ENCODE measurements around the gene MAP2K1. TPM values are rescaled to one million over a fixed set of nuclear protein-coding genes. Genes with fewer than 3 reads are reported as not detected.

Gene MAP2K1
- polyA plus RNA-seq, 1 of the 3 experiments (the other 2 are of a cell fraction): 21.8 TPM

DNA sequence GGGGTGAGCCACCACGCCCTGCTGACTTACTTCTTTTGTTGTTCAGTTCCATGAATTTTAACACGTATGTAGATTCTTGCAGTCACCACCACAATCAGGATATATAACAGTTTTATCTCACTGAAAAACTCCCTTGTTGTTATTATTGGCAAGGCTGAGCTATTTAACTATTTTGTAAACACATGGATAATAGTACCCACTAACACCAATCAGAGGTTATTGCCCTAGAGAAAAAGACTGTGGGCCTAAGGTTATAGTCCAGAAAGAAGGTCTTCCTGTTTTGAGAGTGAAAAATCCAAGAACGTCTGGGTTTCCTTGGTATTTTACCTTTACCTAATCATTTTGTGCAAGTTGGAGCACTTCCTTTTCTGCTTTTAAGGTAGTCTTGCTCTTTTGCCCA lies 127.9 kb downstream of the MAP2K1 start:
- WGBS (ENCODE audit: low lambda C conversion rate): 96% methylated on average over 3 of the region's 3 CpGs
- H3F3A ChIP-seq (replicated peaks; ENCODE audit: insufficient read depth): no peaks in the 10 kb centered on the region
- ChIA-PET CTCF (interaction anchor here (1.7 kb wide), 1 partner anchor 9 kb away, joined by 5 read pairs; the partner anchor contains the start of gene ZWILCH), POLR2A (no interaction called here)
- no peak overlapping the region for H3K4me2 ChIP-seq
- H3K79me2 ChIP-seq (ENCODE audit: insufficient read depth): 0 out of 2 replicates have a peak, but pooled peaks cover 8% of the 10 kb centered on the region
- H3K9me3 ChIP-seq: no peaks in the 10 kb centered on the region
- TF ChIP-seq NFIC (IDR thresholded peaks at IDR 0.05; ENCODE audit: borderline replicate concordance): no peak
- TF ChIP-seq, protein P1, sequence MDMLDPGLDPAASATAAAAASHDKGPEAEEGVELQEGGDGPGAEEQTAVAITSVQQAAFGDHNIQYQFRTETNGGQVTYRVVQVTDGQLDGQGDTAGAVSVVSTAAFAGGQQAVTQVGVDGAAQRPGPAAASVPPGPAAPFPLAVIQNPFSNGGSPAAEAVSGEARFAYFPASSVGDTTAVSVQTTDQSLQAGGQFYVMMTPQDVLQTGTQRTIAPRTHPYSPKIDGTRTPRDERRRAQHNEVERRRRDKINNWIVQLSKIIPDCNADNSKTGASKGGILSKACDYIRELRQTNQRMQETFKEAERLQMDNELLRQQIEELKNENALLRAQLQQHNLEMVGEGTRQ (IDR thresholded peaks at IDR 0.05; ENCODE audit: borderline replicate concordance, low read depth, low read length): no peak
- TF ChIP-seq, protein P2, sequence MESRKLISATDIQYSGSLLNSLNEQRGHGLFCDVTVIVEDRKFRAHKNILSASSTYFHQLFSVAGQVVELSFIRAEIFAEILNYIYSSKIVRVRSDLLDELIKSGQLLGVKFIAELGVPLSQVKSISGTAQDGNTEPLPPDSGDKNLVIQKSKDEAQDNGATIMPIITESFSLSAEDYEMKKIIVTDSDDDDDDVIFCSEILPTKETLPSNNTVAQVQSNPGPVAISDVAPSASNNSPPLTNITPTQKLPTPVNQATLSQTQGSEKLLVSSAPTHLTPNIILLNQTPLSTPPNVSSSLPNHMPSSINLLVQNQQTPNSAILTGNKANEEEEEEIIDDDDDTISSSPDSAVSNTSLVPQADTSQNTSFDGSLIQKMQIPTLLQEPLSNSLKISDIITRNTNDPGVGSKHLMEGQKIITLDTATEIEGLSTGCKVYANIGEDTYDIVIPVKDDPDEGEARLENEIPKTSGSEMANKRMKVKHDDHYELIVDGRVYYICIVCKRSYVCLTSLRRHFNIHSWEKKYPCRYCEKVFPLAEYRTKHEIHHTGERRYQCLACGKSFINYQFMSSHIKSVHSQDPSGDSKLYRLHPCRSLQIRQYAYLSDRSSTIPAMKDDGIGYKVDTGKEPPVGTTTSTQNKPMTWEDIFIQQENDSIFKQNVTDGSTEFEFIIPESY (IDR thresholded peaks at IDR 0.05; ENCODE audit: borderline replicate concordance, low read depth): no peak
- TF ChIP-seq, protein P3, sequence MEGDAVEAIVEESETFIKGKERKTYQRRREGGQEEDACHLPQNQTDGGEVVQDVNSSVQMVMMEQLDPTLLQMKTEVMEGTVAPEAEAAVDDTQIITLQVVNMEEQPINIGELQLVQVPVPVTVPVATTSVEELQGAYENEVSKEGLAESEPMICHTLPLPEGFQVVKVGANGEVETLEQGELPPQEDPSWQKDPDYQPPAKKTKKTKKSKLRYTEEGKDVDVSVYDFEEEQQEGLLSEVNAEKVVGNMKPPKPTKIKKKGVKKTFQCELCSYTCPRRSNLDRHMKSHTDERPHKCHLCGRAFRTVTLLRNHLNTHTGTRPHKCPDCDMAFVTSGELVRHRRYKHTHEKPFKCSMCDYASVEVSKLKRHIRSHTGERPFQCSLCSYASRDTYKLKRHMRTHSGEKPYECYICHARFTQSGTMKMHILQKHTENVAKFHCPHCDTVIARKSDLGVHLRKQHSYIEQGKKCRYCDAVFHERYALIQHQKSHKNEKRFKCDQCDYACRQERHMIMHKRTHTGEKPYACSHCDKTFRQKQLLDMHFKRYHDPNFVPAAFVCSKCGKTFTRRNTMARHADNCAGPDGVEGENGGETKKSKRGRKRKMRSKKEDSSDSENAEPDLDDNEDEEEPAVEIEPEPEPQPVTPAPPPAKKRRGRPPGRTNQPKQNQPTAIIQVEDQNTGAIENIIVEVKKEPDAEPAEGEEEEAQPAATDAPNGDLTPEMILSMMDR (IDR thresholded peaks at IDR 0.05): no peak
- no peak for TF ChIP-seq YY1 (IDR thresholded peaks at IDR 0.05; ENCODE audit: low read depth)
- no peak for TF ChIP-seq NRF1 (IDR thresholded peaks at IDR 0.05; ENCODE audit: low read depth, low read length)
- TF ChIP-seq, protein P4, sequence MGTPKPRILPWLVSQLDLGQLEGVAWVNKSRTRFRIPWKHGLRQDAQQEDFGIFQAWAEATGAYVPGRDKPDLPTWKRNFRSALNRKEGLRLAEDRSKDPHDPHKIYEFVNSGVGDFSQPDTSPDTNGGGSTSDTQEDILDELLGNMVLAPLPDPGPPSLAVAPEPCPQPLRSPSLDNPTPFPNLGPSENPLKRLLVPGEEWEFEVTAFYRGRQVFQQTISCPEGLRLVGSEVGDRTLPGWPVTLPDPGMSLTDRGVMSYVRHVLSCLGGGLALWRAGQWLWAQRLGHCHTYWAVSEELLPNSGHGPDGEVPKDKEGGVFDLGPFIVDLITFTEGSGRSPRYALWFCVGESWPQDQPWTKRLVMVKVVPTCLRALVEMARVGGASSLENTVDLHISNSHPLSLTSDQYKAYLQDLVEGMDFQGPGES (IDR thresholded peaks at IDR 0.05; ENCODE audit: low read depth, low read length): no peak
- no peak for TF ChIP-seq RXRA (IDR thresholded peaks at IDR 0.05; ENCODE audit: borderline replicate concordance, low read depth)
- TF ChIP-seq CHD2 (IDR thresholded peaks at IDR 0.05; ENCODE audit: low read length, partially characterized antibody): no peak
- TF ChIP-seq, protein P5, sequence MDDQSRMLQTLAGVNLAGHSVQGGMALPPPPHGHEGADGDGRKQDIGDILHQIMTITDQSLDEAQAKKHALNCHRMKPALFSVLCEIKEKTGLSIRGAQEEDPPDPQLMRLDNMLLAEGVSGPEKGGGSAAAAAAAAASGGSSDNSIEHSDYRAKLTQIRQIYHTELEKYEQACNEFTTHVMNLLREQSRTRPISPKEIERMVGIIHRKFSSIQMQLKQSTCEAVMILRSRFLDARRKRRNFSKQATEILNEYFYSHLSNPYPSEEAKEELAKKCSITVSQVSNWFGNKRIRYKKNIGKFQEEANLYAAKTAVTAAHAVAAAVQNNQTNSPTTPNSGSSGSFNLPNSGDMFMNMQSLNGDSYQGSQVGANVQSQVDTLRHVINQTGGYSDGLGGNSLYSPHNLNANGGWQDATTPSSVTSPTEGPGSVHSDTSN (IDR thresholded peaks at IDR 0.05): no peak
- TF ChIP-seq MXI1 (IDR thresholded peaks at IDR 0.05; ENCODE audit: low read depth, low read length): no peak
- no peak for TF ChIP-seq GABPA (IDR thresholded peaks at IDR 0.05; ENCODE audit: low read depth)
- no peak for TF ChIP-seq RCOR1 (IDR thresholded peaks at IDR 0.05; ENCODE audit: low read length)
- no peak for TF ChIP-seq EP300 (IDR thresholded peaks at IDR 0.05; ENCODE audit: borderline replicate concordance in 1 of 2, low read depth in 1 of 2, low read length in 1 of 2)
- no peak for TF ChIP-seq TEAD4 (IDR thresholded peaks at IDR 0.05; ENCODE audit: borderline replicate concordance, insufficient read depth)
- TF ChIP-seq EZH2phosphoT487 (IDR thresholded peaks at IDR 0.05; ENCODE audit: borderline replicate concordance, low read depth): no peak
- TF ChIP-seq FOXJ3 (CRISPR knock-in tag; IDR thresholded peaks at IDR 0.05): no peak
- no peak for TF ChIP-seq SIN3A (IDR thresholded peaks at IDR 0.05; ENCODE audit: borderline replicate concordance, low read depth, low read length)
- TF ChIP-seq ELF1 (IDR thresholded peaks at IDR 0.05): no peak
- TF ChIP-seq JUND (IDR thresholded peaks at IDR 0.05): no peak
- H3K9ac ChIP-seq: no peak overlapping the region
- no peak for DNase-seq
- H3K9me2 ChIP-seq: no peaks in the 10 kb centered on the region
- H3K27me3 ChIP-seq (ENCODE audit: insufficient read depth): no peaks in the 10 kb centered on the region
- no peak overlapping the region for H3K27ac ChIP-seq (ENCODE audit: low read depth in 2 of 2, low read length in 1 of 2)
- peaks cover 0 to 6% of the 10 kb centered on the region in 2 experiments; a peak in 1 of 4 replicates for H3K4me1 ChIP-seq (ENCODE audit: control insufficient read depth in 1 of 2, insufficient read depth in 2 of 2, low read depth in 1 of 2, low read length in 1 of 2)
- no peak overlapping the region for H2AFZ ChIP-seq (ENCODE audit: low read depth)
- H4K20me1 ChIP-seq (ENCODE audit: insufficient read depth): no peaks in the 10 kb centered on the region
- H3K36me3 ChIP-seq (replicated peaks in 1 of 2; ENCODE audit: control insufficient read depth in 1 of 2, insufficient read depth in 2 of 2, low read length in 1 of 2): peaks cover 2 to 38% of the 10 kb centered on the region in 2 experiments
- no peak overlapping the region for H3K4me3 ChIP-seq (ENCODE audit: low read depth in 2 of 2, low read length in 1 of 2)

Data from SK-N-SH (cell line).